K562 (cell line): ENCODE results near the gene MYBPHL. TPM values are rescaled to one million over a fixed set of nuclear protein-coding genes. Genes with fewer than 3 reads are reported as not detected.

Source experiments
- ATAC-seq: fragments of 200-7000 bp; cut with Tn5 transposase; 3 replicates; pipeline ENCODE4 v1.9.1; 2020; ENCODE audit warnings: moderate library complexity
- BruUV-seq: library from RNA; stranded (reverse); fragments of 400-500 nt; replicated peaks from 2 replicates; lab custom pipeline; 2021; lab: Mats Ljungman, UMichigan
- CTCF ChIA-PET: fragments of 300-600 bp; formaldehyde crosslinking; extraction: SDS; loops from one replicate; lab custom pipeline; 2021; ENCODE audit warnings: low intra/inter-chr PET ratio; lab: Yijun Ruan, JAX
- POLR2A ChIA-PET: fragments of 300-600, 350-650 bp; sonication (Branson Sonifier 250); formaldehyde crosslinking; extraction: SDS; loops from one replicate; lab custom pipeline; 2021; ENCODE audit warnings: antibody characterized with exemption, inconsistent platforms; lab: Yijun Ruan, JAX
- DNase-seq, 4 experiments: peaks; one replicate each; pipeline versions ENCODE4 v3.0.0 to v3.0.0-alpha.2; 2011 to 2018; ENCODE audit warnings: low spot score in 3 of 4, mixed read lengths in 3 of 4; ENCODE audit errors: extremely low read depth in 1 of 4
- FAIRE-seq: peaks from 2 replicates; lab custom pipeline; 2011; peaks lifted over from hg19 to GRCh38; lab: Jason Lieb, UNC
- H2AFZ ChIP-seq: 2 replicates; pipeline ENCODE4 v1.6.0; 2011; ENCODE audit warnings: low read depth, low read length, control low read depth, inconsistent platforms
- H3K27ac ChIP-seq: fragments of 200-600 bp; 3 replicates; pipeline ENCODE4 v1.8.0; 2011; ENCODE audit warnings: low read depth, mild to moderate bottlenecking, control low read depth, inconsistent platforms, low read length, moderate library complexity, mixed read lengths; ENCODE audit errors: extremely low read depth
- H3K27me3 ChIP-seq, 2 experiments: fragments of 300-600 bp in 1 of 2; 2 replicates in 1 of 2; 3 replicates in 1 of 2; pipeline versions ENCODE4 v1.6.0 to v1.8.0; 2011; ENCODE audit warnings: inconsistent platforms in 2 of 2, low read length in 2 of 2, mild to moderate bottlenecking in 1 of 2, mixed read lengths in 1 of 2, moderate library complexity in 1 of 2; ENCODE audit not compliant: control insufficient read depth in 2 of 2, insufficient read depth in 2 of 2
- H3K36me3 ChIP-seq: fragments of 300-600 bp; 3 replicates; pipeline ENCODE4 v1.8.0; 2011; ENCODE audit warnings: mild to moderate bottlenecking, low read length, inconsistent platforms; ENCODE audit not compliant: control insufficient read depth, insufficient read depth
- H3K4me1 ChIP-seq, 2 experiments: fragments of 200-600 bp in 1 of 2; replicated peaks in 1 of 2; 2 replicates in 1 of 2; 3 replicates in 1 of 2; pipeline versions ENCODE4 v1.5.1 to v1.8.0; 2011; ENCODE audit warnings: inconsistent platforms in 2 of 2, low read length in 2 of 2, mild to moderate bottlenecking in 1 of 2, mixed read lengths in 1 of 2, moderate library complexity in 1 of 2; ENCODE audit not compliant: control insufficient read depth in 2 of 2, insufficient read depth in 2 of 2
- H3K4me2 ChIP-seq: 2 replicates; pipeline ENCODE4 v1.6.1; 2011; ENCODE audit warnings: low read length, control low read depth, inconsistent platforms, mixed read lengths; ENCODE audit not compliant: insufficient read depth
- H3K4me3 ChIP-seq: fragments of 200-600 bp; sonication (generic), shearing (Covaris generic); 2 replicates; pipeline ENCODE4 v1.5.1; 2016; ENCODE audit warnings: control low read depth, inconsistent platforms
- H3K79me2 ChIP-seq: fragments of 200-600 bp; 3 replicates; pipeline ENCODE4 v1.8.0; 2011; ENCODE audit warnings: low read length, inconsistent platforms; ENCODE audit not compliant: control insufficient read depth, insufficient read depth
- H3K9ac ChIP-seq, 2 experiments: 2 replicates each; pipeline versions ENCODE4 v1.6.0 to v1.6.1; 2011; ENCODE audit warnings: low read depth in 2 of 2, low read length in 2 of 2, control low read depth in 1 of 2, inconsistent platforms in 1 of 2, mild to moderate bottlenecking in 1 of 2, mixed read lengths in 1 of 2; ENCODE audit not compliant: insufficient read depth in 1 of 2
- H3K9me1 ChIP-seq: one replicate; pipeline ENCODE4 v1.6.0; 2011; ENCODE audit warnings: inconsistent platforms, mild to moderate bottlenecking, low read length, moderate library complexity; ENCODE audit not compliant: control insufficient read depth, insufficient read depth
- H3K9me3 ChIP-seq: replicated peaks from 2 replicates; pipeline ENCODE4 v1.5.1; 2011; ENCODE audit warnings: low read depth, low read length, inconsistent platforms; ENCODE audit not compliant: control insufficient read depth, insufficient read depth
- H4K20me1 ChIP-seq: replicated peaks from 2 replicates; pipeline ENCODE4 v1.6.1; 2011; ENCODE audit warnings: low read length, inconsistent platforms, mixed read lengths; ENCODE audit not compliant: control insufficient read depth, insufficient read depth
- ETV5 ChIP-seq: sonication (generic); formaldehyde crosslinking; IDR thresholded peaks from 2 replicates; pipeline ENCODE4 v1.4.0; 2020; ENCODE audit warnings: low read depth, mild to moderate bottlenecking, missing genetic modification reagents
- NRF1 ChIP-seq, 2 experiments: fragments of 450-650 bp; IDR thresholded peaks in 1 of 2; conservative IDR thresholded peaks in 1 of 2; 2 replicates each; pipeline ENCODE4 v1.6.1; 2014; ENCODE audit warnings: mild to moderate bottlenecking in 2 of 2
- PTBP1 ChIP-seq: fragments of 200-400 bp; formaldehyde crosslinking; IDR thresholded peaks from 2 replicates; pipeline ENCODE4 v1.6.1; 2017; ENCODE audit warnings: low read depth, low read length
- STAT6 ChIP-seq: sonication (generic); formaldehyde crosslinking; IDR thresholded peaks from 2 replicates; pipeline ENCODE4 v1.8.1; 2023; ENCODE audit warnings: mild to moderate bottlenecking, missing genetic modification reagents
- TGIF2 ChIP-seq: sonication (generic); formaldehyde crosslinking; IDR thresholded peaks from 2 replicates; pipeline ENCODE4 v1.8.1; 2022; ENCODE audit warnings: mild to moderate bottlenecking, missing genetic modification reagents, moderate library complexity
- TRIM28 ChIP-seq: fragments of 450-650 bp; IDR thresholded peaks from 2 replicates; pipeline ENCODE4 v1.6.1; 2017
- WGBS: fragments of 100-300 bp; shearing (Covaris generic); methylation state at CpG from one replicate; pipeline ENCODE4 v1.1.6; 2016; ENCODE audit warnings: low coverage, mixed read lengths; ENCODE audit not compliant: insufficient coverage; ENCODE audit errors: missing lambda C conversion rate; 5-methylcytosine and 5-hydroxymethylcytosine counted together
- in situ Hi-C: fragments of 300-500 bp; cut with MboI; formaldehyde crosslinking; loops from 4 replicates; pipeline ENCODE4 v1.15.0; 2018; ENCODE audit warnings: inconsistent platforms, mixed read lengths
- intact Hi-C: fragments of 100-400 bp; cut with micrococcal nuclease; formaldehyde crosslinking; loops from 2 replicates; pipeline ENCODE4 v1.14.2; 2022
- polyA plus RNA-seq, 8 experiments: library from polyadenylated mRNA; depleted of rRNA in 4 of 8; stranded (reverse) in 5 of 8; unstranded in 3 of 8; fragments of >200 nt; fragmentation: Nextera tagmentation in 2 of 8; fragmentation: Illumina TruSeq in 1 of 8; extraction: Ambion mirVana in 2 of 8; extraction: Trizol in 1 of 8; gene quantifications; 2 replicates each; pipeline versions ENCODE4 v1.2.1 to v1.2.3, GENCODE V29; 2011 to 2014; ENCODE audit warnings: inconsistent platforms in 1 of 8, missing spikeins in 1 of 8
- total RNA-seq, 7 experiments: library from RNA; depleted of rRNA in 6 of 7; stranded (reverse); fragments of >200 nt in 6 of 7; fragmentation: Illumina TruSeq in 2 of 7; extraction: Trizol in 2 of 7; gene quantifications; 2 replicates each; pipeline versions ENCODE4 v1.2.1 to v1.2.3, GENCODE V29; 2011 to 2021; ENCODE audit warnings: low replicate concordance in 1 of 7

The MYBPHL gene
- total and polyA plus RNA-seq, 9 of the 15 experiments (the other 6 are each of a cell fraction or from before 2014, with no cell fraction given): 0.20 to 1.9 (median 0.33) TPM

GRCh38 chr1:109338608-109339007, 31.8 kb upstream of the MYBPHL start:
- FAIRE-seq: no peak
- BruUV-seq: no TSS peak
- no peak for TF ChIP-seq ETV5 (CRISPR knock-in tag)
- no peak for TF ChIP-seq TGIF2
- TF ChIP-seq PTBP1: no peak
- no peak for TF ChIP-seq TRIM28
- TF ChIP-seq NRF1 (conservative IDR thresholded peaks at IDR 0.05 in 1 of 2, IDR thresholded peaks at IDR 0.05 in 1 of 2): no peak
- TF ChIP-seq STAT6 (CRISPR knock-in tag): no peak
- TF ChIP-seq, all 486 proteins: peak for 0
- H3K4me3 ChIP-seq: no peak overlapping the region
- no peak overlapping the region for H3K9ac ChIP-seq
- H4K20me1 ChIP-seq: no peaks in the 10 kb centered on the region
- in situ Hi-C loops (no loop called here), intact Hi-C loops (loop anchor here (2.0 kb wide), 1 partner anchor 14 kb away; no protein-coding TSS in a partner anchor)
- no peaks in the 10 kb centered on the region for H3K9me3 ChIP-seq
- no peak overlapping the region for H3K4me2 ChIP-seq
- DNase-seq (no peak), ATAC-seq (no peak)
- 97% methylated on average over 3 of the region's 3 CpGs for WGBS
- ChIA-PET POLR2A (no interaction called here), CTCF (no interaction called here)
- no peaks in the 10 kb centered on the region for H3K27me3 ChIP-seq
- H3K4me1 ChIP-seq: no peaks in the 10 kb centered on the region
- no peak overlapping the region for H2AFZ ChIP-seq
- H3K79me2 ChIP-seq: no peaks in the 10 kb centered on the region
- H3K9me1 ChIP-seq: no peaks in the 10 kb centered on the region
- H3K36me3 ChIP-seq: peaks cover 94% of the 10 kb centered on the region
- no peak overlapping the region for H3K27ac ChIP-seq
